Endothelial cell (in vitro differentiated cells): ENCODE measurements around the gene PLD4. TPM values are rescaled to one million over a fixed set of nuclear protein-coding genes. Genes with fewer than 3 reads are reported as not detected.

ENCODE experiments used
- DNase-seq: peaks from one replicate; pipeline ENCODE4 v3.0.0; 2021; ENCODE audit warnings: low spot score
- H3K27ac Mint-ChIP-seq: one replicate; pipeline ENCODE4 v1.8.0; 2021; ENCODE audit warnings: mixed read lengths, inconsistent platforms; ENCODE audit not compliant: unreplicated experiment
- H3K27me3 Mint-ChIP-seq: one replicate; pipeline ENCODE4 v1.8.0; 2021; ENCODE audit warnings: mild to moderate bottlenecking, moderate library complexity, mixed read lengths, inconsistent platforms; ENCODE audit not compliant: unreplicated experiment
- H3K36me3 Mint-ChIP-seq: one replicate; pipeline ENCODE4 v1.8.0; 2021; ENCODE audit warnings: mild to moderate bottlenecking, low read depth, mixed read lengths, inconsistent platforms; ENCODE audit not compliant: unreplicated experiment
- H3K4me1 Mint-ChIP-seq: one replicate; pipeline ENCODE4 v1.8.0; 2021; ENCODE audit warnings: mild to moderate bottlenecking, mixed read lengths, inconsistent platforms; ENCODE audit not compliant: unreplicated experiment
- H3K4me3 Mint-ChIP-seq: one replicate; pipeline ENCODE4 v1.8.0; 2021; ENCODE audit warnings: mild to moderate bottlenecking, mixed read lengths, inconsistent platforms; ENCODE audit not compliant: unreplicated experiment
- H3K9me3 Mint-ChIP-seq: one replicate; pipeline ENCODE4 v1.8.0; 2021; ENCODE audit warnings: mixed read lengths, inconsistent platforms; ENCODE audit not compliant: unreplicated experiment
- total RNA-seq: library from RNA; stranded (reverse); fragmentation: NEBNext Ultra II Directional; extraction: Animal tissue kit (Norgen Biotek cat#: 25700); gene quantifications from one replicate; pipeline ENCODE4 v1.2.1, GENCODE V29; 2021; ENCODE audit not compliant: unreplicated experiment
- TF ChIP-seq, protein P1 (sequence below): fragments of 200-600 bp; sonication (generic); IDR thresholded peaks from one replicate; pipeline ENCODE4 v1.5.0; 2021; ENCODE audit warnings: antibody characterized with exemption; ENCODE audit not compliant: unreplicated experiment

Gene PLD4
- total RNA-seq, 1 donor from 2014 or later, result 1.3 TPM

DNA sequence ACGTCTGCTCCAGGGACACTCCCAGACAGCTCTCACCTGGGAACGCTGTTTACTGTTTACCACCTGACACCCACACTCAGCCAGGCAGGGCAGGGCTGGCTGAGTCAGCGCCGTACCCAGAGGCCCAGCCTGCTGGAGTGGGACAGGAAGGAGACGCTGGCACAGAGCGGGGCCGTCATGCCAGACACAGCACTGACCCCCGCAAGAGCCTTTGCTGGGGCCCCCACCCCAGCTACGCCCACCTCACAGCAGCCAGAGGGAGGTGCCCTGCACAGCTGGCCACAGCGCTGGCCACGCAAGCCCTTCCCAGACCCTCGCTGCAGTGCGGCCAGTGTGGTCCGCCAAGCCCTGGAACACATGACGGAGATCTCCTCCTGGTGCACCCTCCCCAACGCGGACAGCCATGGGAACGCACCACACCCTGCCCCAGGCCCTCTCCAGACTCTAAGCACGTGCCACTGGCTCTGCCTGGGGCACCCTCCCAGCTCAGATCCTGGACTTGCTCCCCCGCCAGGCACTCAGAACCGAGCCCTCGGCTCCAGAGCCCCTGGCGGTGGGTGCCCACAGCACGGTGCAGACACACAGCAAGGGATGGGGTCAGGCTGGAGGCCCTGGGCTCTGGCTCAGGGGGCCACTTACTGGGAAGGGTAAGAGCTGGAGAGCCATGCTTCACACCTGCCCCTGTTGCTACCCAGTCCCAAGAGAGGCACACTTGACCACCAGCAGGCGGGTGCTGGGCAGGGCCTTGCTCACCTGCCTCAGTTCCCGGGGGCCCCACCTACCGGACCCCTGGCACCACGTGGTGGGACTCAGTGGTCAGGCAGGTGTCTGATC lies 47.8 kb downstream of the PLD4 start:
- H3K4me1 Mint-ChIP-seq, result peaks cover 15% of the 10 kb centered on the region
- TF ChIP-seq, protein P1, sequence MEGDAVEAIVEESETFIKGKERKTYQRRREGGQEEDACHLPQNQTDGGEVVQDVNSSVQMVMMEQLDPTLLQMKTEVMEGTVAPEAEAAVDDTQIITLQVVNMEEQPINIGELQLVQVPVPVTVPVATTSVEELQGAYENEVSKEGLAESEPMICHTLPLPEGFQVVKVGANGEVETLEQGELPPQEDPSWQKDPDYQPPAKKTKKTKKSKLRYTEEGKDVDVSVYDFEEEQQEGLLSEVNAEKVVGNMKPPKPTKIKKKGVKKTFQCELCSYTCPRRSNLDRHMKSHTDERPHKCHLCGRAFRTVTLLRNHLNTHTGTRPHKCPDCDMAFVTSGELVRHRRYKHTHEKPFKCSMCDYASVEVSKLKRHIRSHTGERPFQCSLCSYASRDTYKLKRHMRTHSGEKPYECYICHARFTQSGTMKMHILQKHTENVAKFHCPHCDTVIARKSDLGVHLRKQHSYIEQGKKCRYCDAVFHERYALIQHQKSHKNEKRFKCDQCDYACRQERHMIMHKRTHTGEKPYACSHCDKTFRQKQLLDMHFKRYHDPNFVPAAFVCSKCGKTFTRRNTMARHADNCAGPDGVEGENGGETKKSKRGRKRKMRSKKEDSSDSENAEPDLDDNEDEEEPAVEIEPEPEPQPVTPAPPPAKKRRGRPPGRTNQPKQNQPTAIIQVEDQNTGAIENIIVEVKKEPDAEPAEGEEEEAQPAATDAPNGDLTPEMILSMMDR, result no peak
- peaks cover 10% of the 10 kb centered on the region for H3K27me3 Mint-ChIP-seq
- H3K36me3 Mint-ChIP-seq, result no peaks in the 10 kb centered on the region
- no peak overlapping the region for H3K4me3 Mint-ChIP-seq
- H3K27ac Mint-ChIP-seq, result no peak overlapping the region
- no peak for DNase-seq
- no peaks in the 10 kb centered on the region for H3K9me3 Mint-ChIP-seq

DNA sequence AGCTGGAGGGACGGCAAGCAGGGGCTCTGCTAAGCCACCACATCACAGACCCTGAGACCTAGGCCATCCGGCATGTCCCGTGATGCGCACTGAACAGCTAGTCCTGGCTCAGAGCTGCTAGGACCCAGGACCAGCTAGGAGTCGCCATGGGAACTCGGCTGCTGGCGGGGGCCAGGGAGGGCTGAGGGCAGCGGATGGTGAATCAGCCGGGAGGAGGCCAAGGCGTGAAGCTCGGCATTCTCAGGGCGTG lies 48.4 kb downstream of the PLD4 start:
- Mint-ChIP-seq H3K9me3 (no peaks in the 10 kb centered on the region), H3K36me3 (no peaks in the 10 kb centered on the region), H3K4me3 (no peak overlapping the region), H3K27ac (no peak overlapping the region), H3K27me3 (peaks cover 11% of the 10 kb centered on the region), H3K4me1 (peaks cover 15% of the 10 kb centered on the region)
- TF ChIP-seq, protein P1, result no peak
- DNase-seq, result no peak

DNA sequence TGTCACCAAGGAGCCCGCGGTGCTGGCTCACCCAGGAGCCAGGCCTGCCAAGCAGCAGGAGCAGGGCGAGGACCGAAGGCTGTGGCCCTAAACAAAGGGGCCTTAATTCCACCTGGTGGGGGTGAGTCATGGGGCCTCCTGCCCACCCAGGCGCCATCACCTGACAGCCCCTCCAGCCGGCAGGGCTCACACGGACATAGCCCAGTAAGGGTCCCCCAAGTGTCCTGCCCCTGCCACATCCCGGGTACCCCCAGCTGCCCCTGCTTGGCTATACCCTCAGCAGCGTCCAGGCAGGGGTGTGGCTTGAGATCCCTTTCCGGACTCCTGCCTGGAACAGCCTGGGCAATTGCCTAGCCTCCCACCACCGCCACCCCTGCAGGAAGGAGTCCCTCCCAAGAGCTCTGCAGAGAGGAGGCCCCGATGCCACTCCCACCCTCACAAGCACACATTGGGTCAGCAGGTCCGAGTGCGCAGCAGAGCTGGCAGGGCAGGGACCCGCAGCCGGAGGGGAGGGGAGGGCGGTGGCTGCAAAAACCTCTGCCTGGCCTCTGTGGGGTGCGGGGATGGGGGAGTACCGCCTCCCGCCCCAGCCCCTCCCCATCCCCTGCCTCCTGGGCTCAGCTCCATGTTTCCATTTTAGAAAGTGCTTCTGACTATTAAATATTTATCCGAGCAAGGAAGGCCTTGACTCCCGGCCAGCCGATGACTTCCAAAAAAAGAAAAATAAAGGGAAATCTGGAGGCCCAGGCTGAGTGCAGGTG lies 48.9 kb downstream of the PLD4 start:
- H3K4me1 Mint-ChIP-seq, result peaks cover 14% of the 10 kb centered on the region
- H3K27ac Mint-ChIP-seq, result no peak overlapping the region
- TF ChIP-seq, protein P1, result no peak
- H3K9me3 Mint-ChIP-seq, result no peaks in the 10 kb centered on the region
- H3K36me3 Mint-ChIP-seq, result no peaks in the 10 kb centered on the region
- H3K27me3 Mint-ChIP-seq, result peaks cover 11% of the 10 kb centered on the region
- no peak for DNase-seq
- H3K4me3 Mint-ChIP-seq, result no peak overlapping the region

DNA sequence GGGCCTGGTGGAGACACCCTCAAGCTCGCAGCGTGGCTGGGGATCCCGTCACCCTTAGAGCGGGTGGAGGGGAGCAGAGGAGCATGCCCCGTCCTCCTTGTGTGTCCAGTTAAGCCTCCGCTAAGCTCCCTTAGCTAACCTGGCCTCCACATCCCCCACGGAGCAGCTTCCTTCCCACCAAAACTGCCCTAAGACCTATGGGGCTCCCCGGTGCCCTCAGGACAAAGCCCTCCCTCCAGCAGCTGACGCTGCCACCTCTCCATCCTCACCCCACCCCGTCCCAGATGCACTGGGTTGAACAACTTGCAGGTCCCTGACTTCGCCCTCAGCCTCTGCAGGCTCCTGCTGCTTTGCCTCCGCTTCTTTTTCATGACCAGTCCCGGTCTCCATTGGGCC lies 49.5 kb downstream of the PLD4 start:
- Mint-ChIP-seq H3K4me3 (no peak overlapping the region), H3K4me1 (peaks cover 11% of the 10 kb centered on the region), H3K36me3 (no peaks in the 10 kb centered on the region), H3K27ac (no peak overlapping the region), H3K9me3 (no peaks in the 10 kb centered on the region), H3K27me3 (peaks cover 13% of the 10 kb centered on the region)
- no peak for DNase-seq
- TF ChIP-seq, protein P1, result no peak
